Endodermal cell (in vitro differentiated cells): Measurements from ENCODE around the gene TREML2. TPM values are rescaled to one million over a fixed set of nuclear protein-coding genes. Genes with fewer than 3 reads are reported as not detected.

Source experiments
- DNase-seq: peaks from one replicate; pipeline ENCODE4 v3.0.0-alpha.2; 2017
- H3K27ac ChIP-seq: 2 replicates; pipeline ENCODE4 v1.5.1; 2013; ENCODE audit warnings: mild to moderate bottlenecking, low read depth, low read length, moderate library complexity
- H3K27me3 ChIP-seq: 2 replicates; pipeline ENCODE4 v1.6.1; 2013; ENCODE audit warnings: mild to moderate bottlenecking, low read length, moderate library complexity; ENCODE audit not compliant: insufficient read depth, control insufficient read depth, poor library complexity, severe bottlenecking
- H3K36me3 ChIP-seq: 2 replicates; pipeline ENCODE4 v1.7.0; 2013; ENCODE audit warnings: mild to moderate bottlenecking, low read length, moderate library complexity; ENCODE audit not compliant: control insufficient read depth, insufficient read depth
- H3K4me1 ChIP-seq: one replicate; pipeline ENCODE4 v1.7.0; 2013; ENCODE audit warnings: low read length; ENCODE audit not compliant: control insufficient read depth, insufficient read depth
- H3K4me3 ChIP-seq: 2 replicates; pipeline ENCODE4 v1.5.1; 2013; ENCODE audit warnings: mild to moderate bottlenecking, low read length, moderate library complexity
- H3K9ac ChIP-seq: 2 replicates; pipeline ENCODE4 v1.6.1; 2013; ENCODE audit warnings: mild to moderate bottlenecking, low read length, moderate library complexity; ENCODE audit not compliant: poor library complexity, severe bottlenecking; ENCODE audit errors: extremely low read depth
- H3K9me3 ChIP-seq: 2 replicates; pipeline ENCODE4 v1.6.1; 2013; ENCODE audit warnings: mild to moderate bottlenecking, low read length, moderate library complexity; ENCODE audit not compliant: control insufficient read depth
- H3K27ac Mint-ChIP-seq: 2 replicates; pipeline ENCODE4 v1.8.0; 2020; ENCODE audit warnings: mixed read lengths
- H3K27me3 Mint-ChIP-seq: 2 replicates; pipeline ENCODE4 v1.8.0; 2021; ENCODE audit warnings: mild to moderate bottlenecking, mixed read lengths; ENCODE audit not compliant: insufficient read depth
- H3K36me3 Mint-ChIP-seq: 2 replicates; pipeline ENCODE4 v1.8.0; 2020; ENCODE audit warnings: low read depth, mixed read lengths
- H3K4me1 Mint-ChIP-seq: 2 replicates; pipeline ENCODE4 v1.8.0; 2020; ENCODE audit warnings: mixed read lengths
- H3K4me3 Mint-ChIP-seq: 2 replicates; pipeline ENCODE4 v1.8.0; 2020; ENCODE audit warnings: mild to moderate bottlenecking, moderate library complexity, mixed read lengths
- H3K9me3 Mint-ChIP-seq: 2 replicates; pipeline ENCODE4 v1.8.0; 2020; ENCODE audit warnings: mild to moderate bottlenecking, mixed read lengths
- CTCF ChIP-seq: fragments of 200-600 bp; sonication (generic); conservative IDR thresholded peaks from 2 replicates; pipeline ENCODE4 v1.5.0; 2021; ENCODE audit warnings: antibody characterized with exemption, mild to moderate bottlenecking
- WGBS, 2 experiments: methylation state at CpG; one replicate each; pipeline versions ENCODE4 v1.1.5 to v1.1.7; 2013; ENCODE audit warnings: missing lambda C conversion rate in 2 of 2, mixed read lengths in 1 of 2; ENCODE audit not compliant: insufficient coverage in 1 of 2, insufficient read length in 1 of 2; 5-methylcytosine and 5-hydroxymethylcytosine counted together
- total RNA-seq, 2 donors: library from RNA; stranded (reverse); fragmentation: NEBNext Ultra II Directional in 1 of 2; extraction: Animal tissue kit (Norgen Biotek cat#: 25700) in 1 of 2; gene quantifications; 2 replicates in 1 of 2; 3 replicates in 1 of 2; pipeline ENCODE4 v1.2.1, GENCODE V29; 2021

The TREML2 gene
- total RNA-seq, 2 donors from 2014 or later: not detected

DNA sequence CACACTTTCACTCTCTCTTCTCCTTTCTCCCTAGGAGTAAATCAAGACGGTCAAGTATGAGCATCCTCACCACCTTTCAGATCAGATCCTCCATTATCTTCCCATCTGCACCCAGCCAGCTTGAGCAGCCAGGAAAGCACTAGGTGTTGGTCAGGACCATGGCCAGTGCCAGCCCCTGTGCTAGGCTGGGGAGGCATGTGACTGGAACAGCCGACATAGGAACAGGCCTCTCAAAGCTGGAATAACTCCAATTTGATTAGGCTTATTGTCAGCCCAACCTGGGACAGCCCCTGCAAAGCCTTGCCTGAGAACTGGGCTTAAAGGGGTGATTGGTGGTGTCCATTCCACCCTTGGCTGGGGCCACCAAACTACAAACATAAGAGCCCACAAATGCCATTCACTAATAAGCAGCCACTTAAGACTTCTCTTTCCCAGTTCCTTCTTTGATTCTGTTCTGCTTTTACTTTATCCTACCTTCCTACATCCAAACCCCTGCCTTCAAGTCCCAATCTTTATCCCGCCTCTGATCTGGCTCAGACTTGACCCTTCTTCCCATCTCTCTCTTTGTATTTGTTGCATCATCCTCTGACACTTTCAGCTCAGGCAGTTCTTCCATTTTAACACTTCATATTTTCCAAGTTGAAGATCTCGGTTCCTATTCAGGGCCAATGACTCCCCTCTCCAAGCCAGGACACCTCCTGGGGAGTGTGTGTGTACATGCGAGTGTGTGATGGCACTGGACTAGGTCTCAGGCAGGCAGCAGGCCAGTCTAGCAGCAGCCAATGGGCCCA lies 33.6 kb downstream of the TREML2 start:
- peak; percentile 92 for DNase-seq
- H3K4me3 Mint-ChIP-seq: no peak overlapping the region
- H3K9me3 ChIP-seq: no peaks in the 10 kb centered on the region
- no peak overlapping the region for H3K9ac ChIP-seq
- no peak overlapping the region for H3K4me3 ChIP-seq
- H3K27me3 ChIP-seq: no peaks in the 10 kb centered on the region
- H3K36me3 Mint-ChIP-seq: no peaks in the 10 kb centered on the region
- peaks cover 24% of the 10 kb centered on the region for H3K4me1 Mint-ChIP-seq
- no peak overlapping the region for H3K27ac ChIP-seq
- no peaks in the 10 kb centered on the region for H3K9me3 Mint-ChIP-seq
- WGBS, 2 experiments: 84 to 92% methylated on average over 2 to 5 of the region's 5 CpGs
- no peak for TF ChIP-seq CTCF
- no peak overlapping the region for H3K27ac Mint-ChIP-seq
- H3K4me1 ChIP-seq: peaks cover 9% of the 10 kb centered on the region
- no peaks in the 10 kb centered on the region for H3K36me3 ChIP-seq
- no peaks in the 10 kb centered on the region for H3K27me3 Mint-ChIP-seq

- Mint-ChIP-seq H3K27me3 (no peaks in the 10 kb centered on the region), H3K4me1 (peaks cover 4% of the 10 kb centered on the region), H3K9me3 (no peaks in the 10 kb centered on the region), H3K36me3 (no peaks in the 10 kb centered on the region), H3K4me3 (no peak overlapping the region), H3K27ac (no peak overlapping the region)
- WGBS, 2 experiments: 96 to 100% methylated on average over 1 to 4 of the region's 4 CpGs
- TF ChIP-seq CTCF: no peak
- H3K36me3 ChIP-seq: no peaks in the 10 kb centered on the region
- no peak for DNase-seq
- no peaks in the 10 kb centered on the region for H3K9me3 ChIP-seq
- no peak overlapping the region for H3K4me3 ChIP-seq
- H3K27me3 ChIP-seq: no peaks in the 10 kb centered on the region
- no peak overlapping the region for H3K9ac ChIP-seq
- H3K27ac ChIP-seq: no peak overlapping the region
- no peaks in the 10 kb centered on the region for H3K4me1 ChIP-seq
Measured at GRCh38 chr6:41164551-41165120, 36.3 kb downstream of the TREML2 start.

GRCh38 chr6:41163419-41163717 lies 37.6 kb downstream of the TREML2 start:
- no peaks in the 10 kb centered on the region for H3K4me1 ChIP-seq
- no peaks in the 10 kb centered on the region for H3K36me3 ChIP-seq
- H3K4me3 ChIP-seq: no peak overlapping the region
- WGBS, 2 experiments: 92 to 100% methylated on average over 1 of the region's 1 CpG
- peaks cover 5% of the 10 kb centered on the region for H3K27me3 Mint-ChIP-seq
- no peaks in the 10 kb centered on the region for H3K36me3 Mint-ChIP-seq
- H3K27me3 ChIP-seq: no peaks in the 10 kb centered on the region
- no peaks in the 10 kb centered on the region for H3K4me1 Mint-ChIP-seq
- H3K27ac Mint-ChIP-seq: no peak overlapping the region
- H3K9me3 ChIP-seq: no peaks in the 10 kb centered on the region
- no peaks in the 10 kb centered on the region for H3K9me3 Mint-ChIP-seq
- TF ChIP-seq CTCF: no peak
- H3K27ac ChIP-seq: no peak overlapping the region
- no peak overlapping the region for H3K4me3 Mint-ChIP-seq
- H3K9ac ChIP-seq: no peak overlapping the region
- no peak for DNase-seq
